GM03348 (cell line): Measurements from ENCODE around the gene CSTF3.

Experiments used
- DNase-seq: peaks from one replicate; pipeline ENCODE4 v3.0.0; 2012; ENCODE audit warnings: low spot score

The CSTF3 gene

DNA sequence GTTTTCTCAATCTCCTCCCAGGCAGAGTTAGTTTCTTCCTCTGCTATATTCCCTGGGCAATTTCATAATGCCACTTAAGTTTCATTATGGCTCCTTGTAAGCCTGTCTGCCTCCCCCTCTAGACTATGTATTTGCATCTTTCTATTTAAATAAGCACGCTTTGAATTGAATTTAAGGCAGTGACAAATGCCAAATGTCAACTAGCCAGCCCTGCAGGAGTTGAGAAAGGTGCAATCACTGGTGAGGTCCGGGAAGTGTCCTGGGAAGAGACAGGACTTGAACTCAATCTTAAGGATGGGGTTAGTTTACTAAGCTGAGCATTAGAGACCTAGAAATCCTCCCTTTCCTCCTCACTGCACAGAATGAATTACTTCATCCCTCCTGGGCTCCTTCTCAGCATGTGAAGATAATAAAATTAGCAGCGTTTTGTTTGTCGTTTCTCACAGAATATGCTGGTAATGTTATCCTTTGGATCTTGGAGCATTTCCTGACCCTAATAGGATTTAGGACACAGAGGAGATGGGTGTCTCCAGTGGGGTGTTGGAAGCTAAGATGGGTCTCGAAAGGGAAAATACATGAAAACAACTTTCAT lies 120.3 kb downstream of the CSTF3 start:
- no peak for DNase-seq

DNA sequence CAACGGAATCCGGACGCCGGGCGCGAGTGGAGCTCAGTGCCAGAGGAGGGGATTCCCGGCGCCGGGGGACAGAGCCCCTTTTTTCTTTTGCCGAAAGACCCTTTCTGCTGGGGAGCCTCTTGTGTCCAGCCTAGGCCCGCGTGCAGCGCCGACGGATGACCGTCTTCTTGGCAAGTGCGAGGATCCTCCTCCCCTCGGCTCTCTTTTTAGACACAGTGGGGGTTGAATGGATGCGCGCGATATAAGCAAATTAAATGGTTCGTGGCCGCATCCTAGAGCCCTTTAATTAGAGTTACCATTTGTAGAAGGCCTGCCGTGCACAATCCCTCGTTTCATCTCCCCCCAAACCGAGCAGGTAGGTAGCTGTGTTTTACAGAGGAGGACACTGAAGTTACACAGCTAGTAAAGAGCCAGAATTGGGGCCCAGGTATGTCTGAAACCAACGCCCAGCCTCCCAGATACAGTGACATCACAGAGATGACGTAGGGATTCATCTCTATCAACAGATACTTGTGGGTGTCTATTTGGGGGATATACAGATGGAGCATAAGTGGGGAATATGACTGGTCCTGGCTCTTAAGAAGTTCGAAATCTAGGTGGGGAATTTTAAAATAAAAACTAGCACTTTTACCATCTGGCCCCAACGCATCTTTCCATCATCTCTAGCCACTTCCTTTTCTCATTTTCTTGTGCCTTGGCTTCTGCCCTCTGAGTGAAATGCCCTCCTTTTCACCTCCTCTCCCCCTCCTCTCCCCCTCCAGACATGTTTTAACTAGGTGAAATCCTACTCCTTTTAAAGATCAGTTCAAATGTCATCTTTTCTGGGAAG lies 121.0 kb downstream of the CSTF3 start:
- DNase-seq, result no peak

DNA sequence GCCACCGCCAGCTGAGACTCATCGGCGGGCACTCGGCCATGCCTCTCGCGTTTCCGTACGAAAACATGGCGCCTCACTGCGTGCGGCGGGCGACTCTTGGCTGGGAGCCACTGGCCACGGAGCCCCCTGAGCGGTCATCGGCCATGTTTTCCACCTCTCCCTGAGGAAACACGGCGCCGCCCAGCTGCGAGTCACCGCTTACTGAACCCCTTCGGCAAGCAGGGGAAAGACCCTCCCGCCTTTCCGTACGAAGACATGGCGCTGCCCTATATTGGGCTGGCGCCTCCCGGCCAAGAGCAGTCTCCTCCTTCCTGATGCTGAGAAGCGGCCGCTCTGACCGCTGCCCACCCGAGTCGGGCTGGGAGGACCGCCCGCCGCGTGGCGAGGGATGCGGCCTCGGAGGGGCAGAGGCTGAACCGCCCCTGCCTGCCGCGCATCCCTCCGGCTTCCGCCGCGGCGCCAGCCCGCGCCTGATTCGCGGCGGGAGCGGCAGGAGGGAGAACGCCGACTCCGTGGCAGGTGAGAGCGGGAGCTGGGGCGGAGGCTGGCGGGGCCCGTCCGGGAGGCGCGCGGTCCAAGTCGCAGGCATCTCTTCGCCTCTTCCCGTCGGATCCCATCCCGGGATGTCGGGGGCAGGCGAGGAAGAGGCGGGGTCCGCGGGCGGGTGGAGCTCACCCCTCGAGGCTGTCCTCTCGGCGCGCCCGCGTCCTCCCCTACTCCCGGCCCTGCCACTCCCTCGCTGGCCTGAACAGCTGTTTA lies 121.8 kb downstream of the CSTF3 start, which contains the start of gene TCP11L1:
Gene TCP11L1 (plus strand): TSS at position 299 of the 759 bp plus-strand sequence. CDS start 4,202 bp downstream, outside the sequence.
- peak; percentile 93 for DNase-seq

DNA sequence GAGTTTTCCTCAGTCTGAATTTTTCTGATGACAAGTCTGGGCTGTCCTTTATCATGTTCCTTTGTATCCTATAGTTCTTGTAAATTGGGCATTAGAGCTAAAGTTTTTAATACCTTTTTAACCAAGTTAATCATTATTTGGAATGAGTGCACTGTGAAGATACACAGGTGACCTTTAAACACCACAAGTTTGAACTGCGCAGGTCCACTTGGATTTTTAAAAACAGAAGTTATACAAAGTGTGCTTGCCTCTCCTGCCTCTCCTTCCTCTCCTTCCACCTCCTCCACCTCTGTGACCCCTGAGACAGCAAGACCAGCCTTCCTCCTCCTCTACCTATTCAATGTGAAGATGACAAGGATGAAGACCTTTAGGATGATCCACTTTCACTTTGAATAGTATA lies 126.3 kb downstream of the CSTF3 start:
- no peak for DNase-seq
